ENCODE measurements around the gene CDH6.

DNA sequence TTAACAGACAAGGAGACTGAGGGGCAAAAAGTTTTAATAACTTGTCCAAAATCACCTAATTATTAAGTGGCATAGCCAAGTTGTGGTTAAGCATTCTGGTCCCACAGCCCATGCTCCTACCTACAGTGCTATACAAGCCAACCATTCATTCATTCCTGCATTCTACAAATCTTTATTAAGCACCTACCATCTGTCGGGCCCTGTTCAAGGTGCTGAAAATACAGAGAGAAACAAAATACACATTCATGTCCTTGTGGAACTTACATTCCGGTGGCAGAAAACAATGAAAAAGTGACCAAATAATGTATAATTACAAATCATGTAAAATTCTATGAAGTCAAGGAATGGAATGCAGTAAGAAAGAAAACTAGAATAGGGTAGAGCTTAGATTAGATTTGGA, 27.8 kb upstream of the CDH6 start:
- TF ChIP-seq, protein P1, sequence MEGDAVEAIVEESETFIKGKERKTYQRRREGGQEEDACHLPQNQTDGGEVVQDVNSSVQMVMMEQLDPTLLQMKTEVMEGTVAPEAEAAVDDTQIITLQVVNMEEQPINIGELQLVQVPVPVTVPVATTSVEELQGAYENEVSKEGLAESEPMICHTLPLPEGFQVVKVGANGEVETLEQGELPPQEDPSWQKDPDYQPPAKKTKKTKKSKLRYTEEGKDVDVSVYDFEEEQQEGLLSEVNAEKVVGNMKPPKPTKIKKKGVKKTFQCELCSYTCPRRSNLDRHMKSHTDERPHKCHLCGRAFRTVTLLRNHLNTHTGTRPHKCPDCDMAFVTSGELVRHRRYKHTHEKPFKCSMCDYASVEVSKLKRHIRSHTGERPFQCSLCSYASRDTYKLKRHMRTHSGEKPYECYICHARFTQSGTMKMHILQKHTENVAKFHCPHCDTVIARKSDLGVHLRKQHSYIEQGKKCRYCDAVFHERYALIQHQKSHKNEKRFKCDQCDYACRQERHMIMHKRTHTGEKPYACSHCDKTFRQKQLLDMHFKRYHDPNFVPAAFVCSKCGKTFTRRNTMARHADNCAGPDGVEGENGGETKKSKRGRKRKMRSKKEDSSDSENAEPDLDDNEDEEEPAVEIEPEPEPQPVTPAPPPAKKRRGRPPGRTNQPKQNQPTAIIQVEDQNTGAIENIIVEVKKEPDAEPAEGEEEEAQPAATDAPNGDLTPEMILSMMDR (IDR thresholded peaks at IDR 0.05; ENCODE audit: low read depth, low read length), result no peak
- TF ChIP-seq POLR2A (IDR thresholded peaks at IDR 0.05; ENCODE audit: extremely low read depth, insufficient read length) (no peak), MYC (IDR thresholded peaks at IDR 0.05; ENCODE audit: low read depth, low read length) (no peak)

All from NB4 (cell line).